H1 (cell line): Measurements from ENCODE around the gene SP1. TPM values are rescaled to one million over a fixed set of nuclear protein-coding genes. Genes with fewer than 3 reads are reported as not detected.
A peak's percentile ranks its signal among the peaks of the same experiment; 100 is the strongest.

Source experiments
- CBX5 ChIP-seq: fragments of 300-800, 300-1000 bp; sonication (generic); IDR thresholded peaks from 2 replicates; pipeline ENCODE4 v1.7.1; 2016; ENCODE audit warnings: antibody characterized with exemption, low read length, low read depth
- EZH2 ChIP-seq: fragments of 200-600 bp; sonication (generic); IDR thresholded peaks from 2 replicates; pipeline ENCODE4 v1.7.1; 2012; ENCODE audit warnings: low read depth, mild to moderate bottlenecking, moderate library complexity, low read length, inconsistent platforms; ENCODE audit not compliant: severe bottlenecking
- HDAC2 ChIP-seq, 2 experiments: fragments of 300-600 bp in 1 of 2; sonication (generic) in 1 of 2; IDR thresholded peaks; 2 replicates each; pipeline ENCODE4 v1.6.1; 2011 to 2012; ENCODE audit warnings: low read depth in 2 of 2, low read length in 2 of 2, mild to moderate bottlenecking in 2 of 2, moderate library complexity in 2 of 2, borderline replicate concordance in 1 of 2, inconsistent platforms in 1 of 2
- NRF1 ChIP-seq: IDR thresholded peaks from 2 replicates; pipeline ENCODE4 v1.6.1; 2011; ENCODE audit warnings: mild to moderate bottlenecking, low read depth, low read length, improper control_type of control experiment
- PHF8 ChIP-seq: fragments of 200-600 bp; sonication (generic); conservative IDR thresholded peaks from 2 replicates; pipeline ENCODE4 v1.7.1; 2012; ENCODE audit warnings: low read depth, mild to moderate bottlenecking, inconsistent platforms, low read length, moderate library complexity
- RAD21 ChIP-seq, 2 experiments: IDR thresholded peaks in 1 of 2; conservative IDR thresholded peaks in 1 of 2; 2 replicates each; pipeline ENCODE4 v1.6.1; 2011; ENCODE audit warnings: low read depth in 2 of 2, low read length in 2 of 2, improper control_type of control experiment in 1 of 2, inconsistent platforms in 1 of 2, mild to moderate bottlenecking in 1 of 2, moderate library complexity in 1 of 2
- RNF2 ChIP-seq: fragments of 200-900, 300-1000 bp; sonication (generic); IDR thresholded peaks from 2 replicates; pipeline ENCODE4 v1.7.1; 2016; ENCODE audit warnings: borderline replicate concordance, low read depth, mild to moderate bottlenecking, antibody characterized with exemption, low read length; ENCODE audit not compliant: poor library complexity, severe bottlenecking; ENCODE audit errors: missing control alignments
- SP2 ChIP-seq: IDR thresholded peaks from 2 replicates; pipeline ENCODE4 v1.6.1; 2012; ENCODE audit warnings: mild to moderate bottlenecking, low read length, inconsistent platforms
- TAF1 ChIP-seq: IDR thresholded peaks from 2 replicates; pipeline ENCODE4 v1.6.1; 2011; ENCODE audit warnings: mild to moderate bottlenecking, low read depth, low read length
- TBP ChIP-seq: IDR thresholded peaks from 2 replicates; pipeline ENCODE4 v1.6.1; 2011; ENCODE audit warnings: low read depth, low read length, improper control_type of control experiment
- polyA plus RNA-seq, 7 experiments: library from polyadenylated mRNA; depleted of rRNA in 3 of 7; stranded (reverse) in 5 of 7; unstranded in 2 of 7; fragments of >200 nt in 5 of 7; fragments of 200-250 nt in 2 of 7; gene quantifications; 1 replicate in 5 of 7; 2 replicates in 1 of 7; 4 replicates in 1 of 7; pipeline versions ENCODE4 v1.2.1 to v1.2.3, GENCODE V29; 2011 to 2013; ENCODE audit warnings: missing spikeins in 2 of 7, mixed read lengths in 2 of 7
- total RNA-seq: library from RNA; stranded (reverse); fragmentation: NEBNext Ultra II Directional; extraction: Animal tissue kit (Norgen Biotek cat#: 25700); gene quantifications from 2 replicates; pipeline ENCODE4 v1.2.1, GENCODE V29; 2021
- TF ChIP-seq, protein P1 (sequence below), 3 experiments: IDR thresholded peaks; 1 replicate in 2 of 3; 2 replicates in 1 of 3; pipeline versions ENCODE4 v1.5.1 to v1.6.1; 2011; ENCODE audit warnings: low read length in 3 of 3, mild to moderate bottlenecking in 3 of 3, inconsistent platforms in 2 of 3, low read depth in 1 of 3, moderate library complexity in 1 of 3; ENCODE audit not compliant: insufficient read depth in 1 of 3; ENCODE audit errors: control extremely low read depth in 1 of 3

SP1 gene
- total and polyA plus RNA-seq, 2 of the 8 experiments (the other 6 are each of a cell fraction or from before 2014, with no cell fraction given) = 50.7 to 75.2 TPM

DNA sequence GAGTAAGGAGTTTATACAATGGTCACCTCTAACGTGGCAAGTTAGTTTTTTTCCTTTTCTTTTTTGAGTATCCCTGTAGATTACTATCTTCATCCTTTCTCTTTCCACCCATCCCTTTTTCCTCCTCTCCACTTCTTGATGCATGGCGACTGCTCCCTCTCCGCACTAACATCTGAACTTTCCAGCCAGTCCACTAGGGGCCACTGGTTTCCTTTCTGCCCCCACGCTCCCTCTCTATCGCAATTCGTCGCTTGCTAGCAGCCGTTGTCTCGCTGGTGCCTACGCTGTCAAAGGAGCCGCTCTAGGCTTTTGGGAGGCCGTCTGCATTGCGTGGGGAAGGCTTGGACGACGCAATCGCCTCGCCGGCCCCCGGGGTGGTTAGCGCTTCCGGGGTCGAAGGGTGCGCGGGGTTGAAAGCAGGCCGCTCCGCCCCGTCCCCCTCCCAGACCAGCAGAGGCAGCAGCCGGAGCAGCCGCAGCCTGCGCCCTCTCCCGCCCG is 71.7 kb downstream of the SP1 start, which contains the start of gene PCBP2 (continued):
- peak; percentile 96 for TF ChIP-seq TAF1
- no peak for TF ChIP-seq EZH2
- TF ChIP-seq SP2 = peak; percentile 99
- TF ChIP-seq RAD21 (IDR thresholded peaks at IDR 0.05 in 1 of 2, conservative IDR thresholded peaks at IDR 0.05 in 1 of 2; ENCODE audit: low read depth in 2 of 2, low read length in 2 of 2) = no peak; a peak in 1 of 4 replicates
- no peak for TF ChIP-seq HDAC2 (IDR thresholded peaks at IDR 0.05; ENCODE audit: borderline replicate concordance in 1 of 2, low read depth in 2 of 2, low read length in 2 of 2)
- TF ChIP-seq TBP = peak; percentile 97
- TF ChIP-seq PHF8 = no peak
- TF ChIP-seq NRF1 = peak; percentile 18; the same call in 1 of the 2 replicates
- TF ChIP-seq CBX5 = no peak
- TF ChIP-seq, protein P1, sequence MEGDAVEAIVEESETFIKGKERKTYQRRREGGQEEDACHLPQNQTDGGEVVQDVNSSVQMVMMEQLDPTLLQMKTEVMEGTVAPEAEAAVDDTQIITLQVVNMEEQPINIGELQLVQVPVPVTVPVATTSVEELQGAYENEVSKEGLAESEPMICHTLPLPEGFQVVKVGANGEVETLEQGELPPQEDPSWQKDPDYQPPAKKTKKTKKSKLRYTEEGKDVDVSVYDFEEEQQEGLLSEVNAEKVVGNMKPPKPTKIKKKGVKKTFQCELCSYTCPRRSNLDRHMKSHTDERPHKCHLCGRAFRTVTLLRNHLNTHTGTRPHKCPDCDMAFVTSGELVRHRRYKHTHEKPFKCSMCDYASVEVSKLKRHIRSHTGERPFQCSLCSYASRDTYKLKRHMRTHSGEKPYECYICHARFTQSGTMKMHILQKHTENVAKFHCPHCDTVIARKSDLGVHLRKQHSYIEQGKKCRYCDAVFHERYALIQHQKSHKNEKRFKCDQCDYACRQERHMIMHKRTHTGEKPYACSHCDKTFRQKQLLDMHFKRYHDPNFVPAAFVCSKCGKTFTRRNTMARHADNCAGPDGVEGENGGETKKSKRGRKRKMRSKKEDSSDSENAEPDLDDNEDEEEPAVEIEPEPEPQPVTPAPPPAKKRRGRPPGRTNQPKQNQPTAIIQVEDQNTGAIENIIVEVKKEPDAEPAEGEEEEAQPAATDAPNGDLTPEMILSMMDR (IDR thresholded peaks at IDR 0.05; ENCODE audit: control extremely low read depth in 1 of 3, insufficient read depth in 1 of 3, low read depth in 1 of 3, low read length in 3 of 3) = peak; percentile 72 to 94 (median 85)
- no peak for TF ChIP-seq RNF2
